Measurements from ENCODE around the gene CDKN2B-AS1.
"Not testable (repeated sequence)": the region's sequence is repeated elsewhere in the genome, so short reads cannot be mapped to it uniquely, and the experiment has no call there.

CDKN2B-AS1 gene

DNA sequence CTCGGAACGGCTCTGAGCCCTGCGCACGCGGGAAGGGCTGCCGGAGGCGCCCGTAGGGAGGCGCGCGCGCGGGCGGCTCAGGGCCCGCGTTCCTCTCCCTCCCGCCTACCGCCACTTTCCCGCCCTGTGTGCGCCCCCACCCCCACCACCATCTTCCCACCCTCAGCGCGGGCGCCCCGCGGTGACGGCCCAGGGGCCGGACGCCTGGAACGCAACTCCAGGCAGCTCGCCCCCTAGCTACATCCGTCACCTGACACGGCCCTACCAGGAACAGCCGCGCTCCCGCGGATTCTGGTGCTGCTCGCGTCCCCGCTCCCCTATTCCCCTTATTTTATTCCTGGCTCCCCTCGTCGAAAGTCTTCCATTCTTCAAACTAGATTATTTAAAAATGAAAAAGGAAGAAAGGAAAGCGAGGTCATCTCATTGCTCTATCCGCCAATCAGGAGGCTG is at the start of gene CDKN2B-AS1:
Gene CDKN2B-AS1, plus strand, starts transcription at position 236 of the 450 bp plus-strand sequence.
- H3K4me3 ChIP-seq (ENCODE audit: low read depth, low read length), result peak within 1 kb of the TSS; percentile 65
- TF ChIP-seq, protein P1, sequence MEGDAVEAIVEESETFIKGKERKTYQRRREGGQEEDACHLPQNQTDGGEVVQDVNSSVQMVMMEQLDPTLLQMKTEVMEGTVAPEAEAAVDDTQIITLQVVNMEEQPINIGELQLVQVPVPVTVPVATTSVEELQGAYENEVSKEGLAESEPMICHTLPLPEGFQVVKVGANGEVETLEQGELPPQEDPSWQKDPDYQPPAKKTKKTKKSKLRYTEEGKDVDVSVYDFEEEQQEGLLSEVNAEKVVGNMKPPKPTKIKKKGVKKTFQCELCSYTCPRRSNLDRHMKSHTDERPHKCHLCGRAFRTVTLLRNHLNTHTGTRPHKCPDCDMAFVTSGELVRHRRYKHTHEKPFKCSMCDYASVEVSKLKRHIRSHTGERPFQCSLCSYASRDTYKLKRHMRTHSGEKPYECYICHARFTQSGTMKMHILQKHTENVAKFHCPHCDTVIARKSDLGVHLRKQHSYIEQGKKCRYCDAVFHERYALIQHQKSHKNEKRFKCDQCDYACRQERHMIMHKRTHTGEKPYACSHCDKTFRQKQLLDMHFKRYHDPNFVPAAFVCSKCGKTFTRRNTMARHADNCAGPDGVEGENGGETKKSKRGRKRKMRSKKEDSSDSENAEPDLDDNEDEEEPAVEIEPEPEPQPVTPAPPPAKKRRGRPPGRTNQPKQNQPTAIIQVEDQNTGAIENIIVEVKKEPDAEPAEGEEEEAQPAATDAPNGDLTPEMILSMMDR (IDR thresholded peaks at IDR 0.05; ENCODE audit: low read depth, low read length, missing control alignments), result no peak
- peak; percentile 18 for DNase-seq (ENCODE audit: low read depth)

DNA sequence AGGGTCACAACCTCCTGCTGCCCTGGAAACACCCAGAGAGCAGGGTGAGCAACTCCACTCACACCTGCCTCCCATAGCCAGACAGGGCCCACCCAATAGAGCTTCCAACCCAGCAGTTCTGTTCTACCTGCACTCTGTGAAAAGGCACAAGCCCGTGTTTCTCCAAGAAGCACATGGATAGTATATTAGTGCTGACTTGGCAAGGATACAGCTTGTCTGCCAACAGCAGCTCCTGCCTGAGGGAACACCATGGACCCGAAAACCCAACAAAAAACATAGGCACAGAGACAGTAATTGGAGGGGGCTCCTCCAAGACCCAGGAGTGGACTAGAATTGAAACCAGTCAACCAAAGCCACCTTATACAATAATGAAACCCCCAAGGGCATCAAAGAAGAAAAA is 49.0 kb upstream of the CDKN2B-AS1 start:
- no peak for DNase-seq (ENCODE audit: low read depth)
- H3K4me3 ChIP-seq (ENCODE audit: low read depth, low read length), result no peak overlapping the region
- TF ChIP-seq, protein P1 (IDR thresholded peaks at IDR 0.05; ENCODE audit: low read depth, low read length, missing control alignments), result no peak

DNA sequence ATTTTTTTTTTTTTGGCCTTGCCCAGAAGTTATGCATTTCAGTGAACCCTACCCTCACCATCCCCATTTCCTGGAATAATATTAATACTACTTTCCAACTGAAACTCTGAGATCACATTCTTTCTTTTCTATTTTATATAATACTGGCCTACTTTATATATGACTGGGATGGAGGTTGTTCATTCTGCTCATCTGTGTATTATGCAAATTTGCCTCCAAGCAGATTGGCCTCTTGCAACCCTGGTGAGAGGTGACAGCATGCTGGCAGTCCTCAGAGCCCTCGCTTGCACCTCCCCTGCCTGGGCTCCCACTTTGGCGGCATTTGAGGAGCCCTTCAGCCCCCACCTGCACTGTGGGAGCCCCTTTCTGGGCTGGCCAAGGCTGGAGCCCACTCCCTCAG is 35.8 kb upstream of the CDKN2B-AS1 start:
- TF ChIP-seq, protein P1 (IDR thresholded peaks at IDR 0.05; ENCODE audit: low read depth, low read length, missing control alignments), result no peak
- H3K4me3 ChIP-seq (ENCODE audit: low read depth, low read length), result no peak overlapping the region
- DNase-seq (ENCODE audit: low read depth), result no peak

DNA sequence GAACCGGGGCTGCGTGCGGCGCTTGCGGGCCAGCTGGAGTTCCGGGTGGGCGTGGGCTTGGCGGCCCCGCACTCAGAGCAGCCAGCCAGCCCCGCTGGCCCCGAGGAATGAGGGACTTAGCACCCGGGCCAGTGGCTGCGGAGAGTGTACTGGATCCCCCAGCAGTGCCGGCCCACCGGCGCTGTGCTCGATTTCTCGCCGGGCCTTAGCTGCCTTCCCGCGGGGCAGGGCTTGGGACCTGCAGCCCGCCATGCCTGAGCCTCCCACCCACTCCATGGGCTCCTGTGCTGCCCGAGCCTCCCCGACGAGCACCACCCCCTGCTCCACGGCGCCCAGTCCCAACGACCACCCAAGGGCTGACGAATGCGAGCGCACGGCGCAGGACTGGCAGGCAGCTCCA is 35.3 kb upstream of the CDKN2B-AS1 start:
- not testable (repeated sequence) for H3K4me3 ChIP-seq (ENCODE audit: low read depth, low read length); DNase-seq (ENCODE audit: low read depth)

DNA sequence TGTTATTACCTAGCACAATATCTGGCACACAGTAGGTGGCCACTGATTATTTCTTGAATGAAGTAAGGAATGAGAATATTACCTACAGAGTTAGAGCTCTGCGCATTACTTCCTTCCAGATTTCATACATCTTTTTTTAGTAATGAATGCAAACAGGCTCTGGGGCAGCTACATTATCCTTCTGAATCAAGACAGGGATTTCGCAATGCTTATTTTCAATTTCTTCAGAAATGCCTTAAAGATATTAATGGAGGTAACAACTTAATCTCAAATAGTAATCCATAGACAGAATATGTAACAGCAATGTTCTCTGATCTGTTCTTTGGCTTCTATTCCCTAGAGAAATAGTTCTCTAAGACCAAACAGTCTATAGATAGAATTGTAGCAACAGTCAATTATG is 33.0 kb upstream of the CDKN2B-AS1 start:
- DNase-seq (ENCODE audit: low read depth), result no peak
- H3K4me3 ChIP-seq (ENCODE audit: low read depth, low read length), result no peak overlapping the region
- TF ChIP-seq, protein P1 (IDR thresholded peaks at IDR 0.05; ENCODE audit: low read depth, low read length, missing control alignments), result no peak

DNA sequence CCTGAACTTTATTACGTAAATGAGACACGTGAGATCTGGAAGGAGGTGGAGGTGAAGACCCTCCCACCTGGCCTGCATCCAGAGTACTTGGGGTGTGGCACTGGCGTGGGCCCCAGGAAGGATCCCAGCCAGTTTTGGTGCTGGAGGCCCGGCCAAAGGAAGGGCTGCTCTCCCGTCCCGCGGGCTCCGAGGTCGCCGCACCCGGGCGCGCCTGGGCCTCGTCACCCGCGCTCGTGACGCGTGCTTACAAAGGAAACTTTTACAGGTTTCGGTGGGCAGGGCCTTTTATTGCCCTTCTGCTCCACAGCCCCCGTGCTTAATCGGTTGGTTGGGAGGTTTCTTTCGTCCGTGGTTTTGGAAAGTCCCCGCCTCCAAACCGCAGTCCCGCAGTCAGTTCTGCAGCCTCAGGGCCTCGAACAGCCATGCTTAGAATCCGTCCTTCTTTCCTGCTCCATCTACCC is 29.6 kb upstream of the CDKN2B-AS1 start:
- TF ChIP-seq, protein P1 (IDR thresholded peaks at IDR 0.05; ENCODE audit: low read depth, low read length, missing control alignments), result no peak
- peak overlapping the region; percentile 42 for H3K4me3 ChIP-seq (ENCODE audit: low read depth, low read length)
- DNase-seq (ENCODE audit: low read depth), result peak; percentile 22

DNA sequence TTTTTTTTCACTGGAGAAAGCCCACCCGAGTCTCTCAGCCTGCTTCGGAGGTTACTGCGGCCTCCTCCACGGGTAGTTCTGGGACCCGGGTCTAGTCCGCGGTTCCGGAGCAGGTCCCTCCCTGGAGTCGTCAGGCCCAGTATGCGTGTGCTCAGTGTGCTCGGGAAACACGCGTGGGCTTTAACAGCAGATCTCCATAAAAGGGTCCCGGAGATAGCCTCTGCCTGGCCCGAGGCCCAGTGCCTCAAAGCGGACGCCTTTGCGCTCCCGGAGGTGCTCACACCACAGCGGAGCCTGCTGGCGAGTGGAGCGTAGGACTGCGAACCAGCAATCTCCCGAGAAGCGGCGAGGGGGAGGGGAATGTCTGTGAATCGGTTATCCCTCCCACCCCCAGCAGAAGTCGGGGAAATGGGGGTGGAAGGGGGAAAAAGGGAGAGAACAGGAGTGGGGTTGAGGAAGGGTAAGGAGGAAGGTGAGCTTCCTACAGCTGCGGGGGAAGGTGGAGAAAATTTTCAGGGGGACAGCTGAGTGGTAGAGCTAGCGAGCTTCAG is 29.1 kb upstream of the CDKN2B-AS1 start:
- H3K4me3 ChIP-seq (ENCODE audit: low read depth, low read length), result peak overlapping the region; percentile 42
- DNase-seq (ENCODE audit: low read depth), result no peak
- TF ChIP-seq, protein P1 (IDR thresholded peaks at IDR 0.05; ENCODE audit: low read depth, low read length, missing control alignments), result peak; percentile 67
